ENCODE results near the gene MKLN1. TPM values are rescaled to one million over a fixed set of nuclear protein-coding genes. Genes with fewer than 3 reads are reported as not detected.
A peak's percentile ranks its signal among the peaks of the same experiment; 100 is the strongest.

Gene MKLN1
- total and polyA plus RNA-seq, 2 of the 13 experiments (the other 11 are each of a cell fraction or from before 2014, with no cell fraction given) = 33.6 to 43.5 TPM

DNA sequence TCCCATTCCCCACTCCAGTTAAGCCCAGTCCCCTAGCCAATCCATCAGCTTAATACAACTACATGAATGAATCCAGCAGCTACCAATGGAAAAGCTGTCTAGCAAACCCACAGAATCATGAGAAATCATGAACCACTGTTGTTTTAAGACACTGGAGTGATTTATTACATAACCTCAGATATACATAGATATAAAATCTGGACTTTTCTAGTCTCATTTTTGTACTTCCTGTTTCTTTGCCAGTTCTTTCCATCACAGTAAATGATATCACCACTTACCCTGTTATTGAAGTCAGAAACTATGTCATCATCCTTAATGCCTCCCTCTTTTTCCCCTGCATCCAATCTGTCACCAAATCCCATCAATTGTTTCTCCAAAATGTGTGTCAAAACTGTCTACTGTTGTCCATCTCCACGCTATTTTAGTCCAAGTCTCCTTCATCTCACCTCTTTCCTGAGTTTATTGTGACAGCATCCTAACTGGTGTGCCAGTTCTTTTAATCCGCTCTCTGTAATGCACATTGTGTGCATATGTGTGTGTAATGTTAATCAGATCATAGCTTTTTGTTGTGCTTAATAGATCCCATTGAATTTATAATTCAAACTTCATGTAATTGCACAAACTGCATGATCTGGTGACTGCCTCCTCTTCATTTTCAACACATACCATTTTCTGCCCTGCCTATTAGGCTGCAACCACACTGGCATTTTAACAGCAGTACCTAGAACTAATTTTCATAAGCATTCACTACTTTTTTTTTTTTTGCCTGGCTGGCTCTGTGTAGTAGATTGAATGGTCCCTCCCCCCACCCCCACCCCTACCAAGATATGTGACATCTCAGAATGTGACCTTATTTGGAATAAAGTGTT lies 56.0 kb downstream of the MKLN1 start:
- ATAC-seq (no peak), DNase-seq (ENCODE audit: low spot score) (no peak), FAIRE-seq (no peak)
- Histone ChIP-seq H3K36me3 (replicated peaks in 1 of 2; ENCODE audit: control insufficient read depth in 1 of 2, insufficient read depth in 2 of 2, low read length in 2 of 2) (peaks cover 0 to 12% of the 10 kb centered on the region in 2 experiments; a peak in 3 of 5 replicates), H3K27ac (ENCODE audit: extremely low read length, insufficient read depth, low read length) (no peak overlapping the region), H3K4me1 (ENCODE audit: insufficient read depth, low read length) (no peaks in the 10 kb centered on the region), H3K4me3 (replicated peaks in 1 of 3; ENCODE audit: insufficient read depth in 1 of 3, low read depth in 2 of 3, low read length in 3 of 3) (no peak overlapping the region), H3K4me2 (ENCODE audit: low read depth, low read length) (no peak overlapping the region), H3K9ac (ENCODE audit: insufficient read depth, low read depth, low read length) (no peak overlapping the region), H3K9me3 (ENCODE audit: low read length) (no peaks in the 10 kb centered on the region), H3K27me3 (ENCODE audit: control insufficient read depth in 1 of 2, insufficient read depth in 2 of 2, low read length in 2 of 2) (no peaks in the 10 kb centered on the region), H4K20me1 (ENCODE audit: insufficient read depth, low read length) (peaks cover 11% of the 10 kb centered on the region; the same call in 1 of the 2 replicates), H3K79me2 (ENCODE audit: insufficient read depth, low read length) (peaks cover 32% of the 10 kb centered on the region), H2AFZ (ENCODE audit: low read length) (no peak overlapping the region)
- CTCF ChIA-PET (ENCODE audit: low intra/inter-chr PET ratio, low total read pairs) = no interaction called here
- TF ChIP-seq, protein P1, sequence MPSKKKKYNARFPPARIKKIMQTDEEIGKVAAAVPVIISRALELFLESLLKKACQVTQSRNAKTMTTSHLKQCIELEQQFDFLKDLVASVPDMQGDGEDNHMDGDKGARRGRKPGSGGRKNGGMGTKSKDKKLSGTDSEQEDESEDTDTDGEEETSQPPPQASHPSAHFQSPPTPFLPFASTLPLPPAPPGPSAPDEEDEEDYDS (CRISPR knock-in tag; IDR thresholded peaks at IDR 0.05) = no peak
- no peak for TF ChIP-seq WIZ (CRISPR knock-in tag; IDR thresholded peaks at IDR 0.05)
- peak; percentile 39; the same call in 1 of the 2 replicates for TF ChIP-seq ATF7 (IDR thresholded peaks at IDR 0.05)
- TF ChIP-seq ATF7 (CRISPR knock-in tag; IDR thresholded peaks at IDR 0.05) = no peak
- TF ChIP-seq GLI4 (CRISPR knock-in tag; IDR thresholded peaks at IDR 0.05; ENCODE audit: borderline replicate concordance) = no peak
- no peak for TF ChIP-seq PLRG1 (conservative IDR thresholded peaks at IDR 0.05)
- no peak for TF ChIP-seq ZNF773 (CRISPR knock-in tag; IDR thresholded peaks at IDR 0.05; ENCODE audit: borderline replicate concordance)
- TF ChIP-seq KAT2B (IDR thresholded peaks at IDR 0.05; ENCODE audit: borderline replicate concordance, low read depth, low read length) = no peak
- no peak for TF ChIP-seq ZFX (CRISPR knock-in tag; IDR thresholded peaks at IDR 0.05; ENCODE audit: low read depth)
- no peak for TF ChIP-seq ZNF816 (CRISPR knock-in tag; IDR thresholded peaks at IDR 0.05; ENCODE audit: borderline replicate concordance)
- POLR2A ChIA-PET = no interaction called here
- intact Hi-C loops (cut with micrococcal nuclease; ENCODE audit: unreplicated experiment) (no loop called here), in situ Hi-C loops (cut with HindIII; ENCODE audit: extremely low pct_ligation_motif_present, low pct_unique_long_range_greater_than_20kb) (no loop called here)
- no TSS peak for BruUV-seq (replicated peaks)
- WGBS (ENCODE audit: low lambda C conversion rate) = 96% methylated on average over 2 of the region's 2 CpGs

Data from HepG2 (cell line).